GM19351 (cell line): ENCODE measurements around the gene SEZ6L2.
"Not testable (repeated sequence)": the region's sequence is repeated elsewhere in the genome, so short reads cannot be mapped to it uniquely, and the experiment has no call there.

Experiments used
- ATAC-seq: cut with Tn5 transposase; IDR thresholded peaks from one replicate; pipeline ENCODE4 v1.9.1; 2021; ENCODE audit warnings: mild to moderate bottlenecking, moderate library complexity; ENCODE audit not compliant: unreplicated experiment

The SEZ6L2 gene

GRCh38 chr16:29899516-29900101, at the start of gene SEZ6L2:
TSS of gene SEZ6L2 (minus strand) at chr16:29899550. CDS start at chr16:29899019, 531 bp downstream.
- no peak for ATAC-seq

DNA sequence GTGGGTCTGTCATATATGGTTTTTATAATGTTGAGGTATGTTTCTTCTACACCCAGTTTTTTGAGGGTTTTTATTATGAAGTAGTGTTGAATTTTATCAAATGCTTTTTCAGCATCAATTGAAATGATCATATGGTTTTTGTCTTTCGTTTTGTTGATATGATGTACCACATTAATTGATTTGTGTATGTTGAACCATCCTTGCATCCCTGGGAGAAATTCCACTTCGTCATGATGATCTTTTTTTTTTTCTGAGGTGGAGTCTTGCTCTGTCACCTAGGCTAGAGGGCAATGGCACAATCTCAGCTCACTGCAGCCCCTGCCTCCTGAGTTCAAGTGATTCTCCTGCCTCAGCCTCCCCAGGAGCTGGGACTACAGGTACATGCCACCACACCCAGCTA, 48.5 kb upstream of the SEZ6L2 start:
- no peak for ATAC-seq

DNA sequence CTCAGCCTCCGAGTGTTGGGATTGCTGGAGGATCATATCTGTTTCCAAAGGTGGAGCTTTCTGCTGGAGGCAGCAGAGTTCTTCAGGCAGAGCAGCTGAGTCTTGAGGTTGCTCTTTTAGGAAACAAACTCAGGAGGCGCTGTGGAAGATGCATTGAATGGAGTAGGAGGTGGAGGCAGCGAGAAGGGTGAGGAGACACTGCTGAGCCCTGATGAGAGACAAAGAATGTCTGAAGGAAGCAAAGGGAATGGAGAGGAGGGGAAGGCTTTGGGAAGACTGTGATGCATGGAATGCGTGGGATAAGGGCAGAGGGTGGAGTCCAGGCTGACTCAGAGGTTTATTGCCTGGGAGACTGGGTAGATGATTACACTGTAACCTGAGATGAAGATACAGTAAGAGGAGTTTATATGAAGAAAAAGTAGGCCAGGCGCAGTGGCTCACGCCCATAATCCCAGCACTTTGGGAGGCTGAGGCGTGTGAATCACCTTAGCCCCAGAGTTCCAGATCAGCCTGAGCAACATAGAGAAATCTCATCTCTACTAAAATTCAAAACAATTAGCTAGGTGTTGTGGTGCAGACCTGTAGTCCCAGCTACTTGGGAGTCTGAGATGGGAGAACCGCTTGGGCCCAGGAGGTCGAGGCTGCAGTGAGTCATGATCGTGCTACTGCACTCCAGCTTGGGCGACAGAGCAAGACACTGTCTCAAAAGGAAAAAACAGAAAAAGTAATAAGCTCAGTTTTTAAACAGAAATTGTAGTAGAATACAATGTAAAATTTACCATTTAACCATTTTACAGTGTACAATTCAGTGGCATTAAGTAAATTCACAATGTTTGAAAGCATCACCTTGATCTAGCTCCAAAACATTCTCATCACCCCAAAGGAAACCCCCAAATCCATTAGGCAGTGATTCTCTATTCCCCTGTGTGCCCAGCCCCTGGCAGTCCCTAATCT, 44.8 kb upstream of the SEZ6L2 start:
- no peak for ATAC-seq

DNA sequence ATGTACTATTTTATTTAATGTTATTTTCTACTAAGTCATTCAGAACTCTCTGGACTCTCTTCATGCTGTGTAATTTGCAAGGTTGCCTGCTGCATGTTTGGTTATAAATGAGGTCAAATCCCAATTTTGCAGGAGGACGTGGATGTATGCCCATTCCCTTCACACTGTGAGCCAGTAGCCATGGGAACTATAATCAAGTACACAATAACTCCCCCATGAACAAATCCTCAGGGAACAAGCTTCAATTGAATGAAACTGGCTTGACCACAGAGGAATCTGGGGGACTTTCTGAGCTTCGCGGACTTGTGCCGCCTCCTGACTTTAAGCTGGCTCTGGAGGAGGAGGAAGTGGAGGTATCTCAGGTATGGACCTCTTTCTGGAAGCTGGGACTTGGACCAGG, 41.3 kb upstream of the SEZ6L2 start:
- no peak for ATAC-seq

- not testable (repeated sequence) for ATAC-seq
These were observed 32.4 kb upstream of the SEZ6L2 start for GRCh38 chr16:29931750-29932149.

DNA sequence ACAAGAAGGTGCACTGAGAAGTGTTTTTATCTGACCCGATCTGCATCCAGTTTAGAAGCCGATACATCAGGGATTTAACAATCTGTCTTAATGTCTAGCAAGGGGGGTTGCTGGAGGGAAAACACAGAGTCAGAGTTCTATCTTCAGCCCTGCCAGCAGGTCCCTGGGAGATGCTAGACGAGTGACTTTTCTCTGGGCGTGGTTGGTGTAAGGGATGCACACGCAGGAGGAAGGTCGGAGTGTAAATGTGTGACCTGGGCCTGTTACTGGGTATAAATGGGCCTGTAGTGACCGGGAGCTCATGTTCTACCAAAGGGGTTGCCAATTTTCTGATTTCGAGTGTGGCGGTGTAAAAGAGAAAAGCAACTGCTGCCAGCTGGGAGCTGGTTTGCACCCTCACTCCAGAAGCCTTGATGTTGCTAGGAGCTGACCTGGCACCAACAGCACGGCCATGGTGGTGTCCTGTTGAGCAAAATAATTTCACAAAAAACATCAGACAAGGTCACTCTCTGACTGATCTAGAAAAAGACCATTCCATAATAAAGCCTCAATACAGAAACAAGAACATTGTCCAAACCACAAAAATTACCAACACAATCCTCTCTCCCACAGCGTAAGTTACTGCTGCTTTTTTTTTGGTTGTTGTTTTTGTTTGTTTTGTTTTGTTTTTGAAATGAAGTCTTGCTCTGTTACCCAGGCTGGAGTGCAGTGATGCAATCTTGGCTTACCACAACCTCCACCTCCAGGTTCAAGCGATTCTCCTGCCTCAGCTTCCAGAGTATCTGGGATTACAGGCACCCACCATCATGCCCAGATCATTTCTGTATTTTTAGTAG, 27.9 kb upstream of the SEZ6L2 start:
- ATAC-seq, result no peak

- no peak for ATAC-seq
These were observed 27.3 kb upstream of the SEZ6L2 start for GRCh38 chr16:29926711-29927052.

GRCh38 chr16:29925781-29926710, 26.7 kb upstream of the SEZ6L2 start, which contains the start of gene KCTD13:
TSS of gene KCTD13 (minus strand) at chr16:29926226. CDS start at chr16:29926033, 193 bp downstream.
- peak; percentile 86 for ATAC-seq

DNA sequence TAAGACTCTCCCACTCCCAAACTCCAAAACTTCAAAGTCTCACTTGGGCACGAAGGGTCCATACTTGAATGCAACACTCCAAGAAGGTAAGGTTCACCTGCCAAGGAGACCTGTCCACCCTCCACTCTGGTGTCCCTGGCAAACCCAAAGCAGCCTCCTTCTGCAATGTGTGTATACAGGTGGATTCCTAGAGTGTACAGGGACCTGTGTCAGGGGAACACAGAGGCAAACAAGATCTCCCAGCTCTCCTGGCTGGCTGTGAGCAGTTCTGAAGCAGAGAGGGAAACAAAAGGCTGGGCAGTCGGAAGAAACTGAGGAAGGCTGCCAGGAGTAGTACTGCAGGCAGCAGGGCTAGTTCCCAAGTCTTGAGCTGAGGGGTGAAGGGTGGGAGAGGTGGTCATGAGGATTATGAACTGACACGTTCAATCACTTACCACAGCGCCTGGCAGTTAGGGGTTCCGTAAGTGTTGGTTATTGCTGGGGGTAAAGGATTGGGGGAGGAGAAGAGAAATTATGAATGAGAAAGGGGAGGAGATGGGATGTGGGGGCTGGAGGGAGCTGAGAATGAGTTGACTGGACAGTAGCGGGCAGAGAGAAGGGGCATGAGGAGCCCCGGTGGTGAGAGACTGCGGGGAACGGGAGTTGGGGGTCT, 25.9 kb upstream of the SEZ6L2 start:
- no peak for ATAC-seq

- ATAC-seq, result no peak
These were observed 23.7 kb upstream of the SEZ6L2 start for GRCh38 chr16:29922986-29923501.

DNA sequence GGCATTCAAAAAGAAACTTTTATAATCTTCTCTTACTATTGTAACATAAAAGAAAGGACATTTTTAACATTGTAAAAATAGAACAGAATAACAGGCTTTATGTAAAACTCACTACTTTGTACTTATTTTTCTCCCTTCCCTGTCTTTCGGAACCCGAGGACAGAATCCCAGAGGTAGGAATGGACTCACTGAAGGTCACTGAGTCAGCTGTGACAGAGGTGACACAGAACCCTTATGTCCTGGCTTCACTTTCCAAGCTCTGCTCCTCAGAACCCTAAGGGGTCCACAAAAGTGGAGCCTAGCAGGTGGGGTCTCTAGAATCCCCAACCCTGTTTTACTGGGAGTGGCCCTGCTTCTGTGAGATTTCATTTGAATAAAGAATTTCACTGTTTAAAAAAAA, 23.0 kb upstream of the SEZ6L2 start:
- ATAC-seq, result no peak

DNA sequence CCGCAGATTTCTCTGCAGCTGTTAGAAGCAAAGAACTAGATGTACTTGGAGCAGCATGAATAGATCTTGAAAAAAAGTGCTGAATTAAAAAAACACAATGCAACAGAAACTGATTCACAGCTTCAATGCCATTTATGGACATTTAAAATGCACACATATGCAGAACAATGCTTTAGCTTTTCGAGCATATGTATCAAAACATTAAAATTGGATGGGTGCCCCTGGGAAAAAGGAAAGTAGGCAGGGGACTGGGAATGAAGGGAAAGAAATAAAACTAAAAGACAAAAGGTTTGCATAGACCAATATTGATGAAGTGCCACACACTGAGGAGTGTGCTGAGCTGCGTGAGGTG, 21.7 kb upstream of the SEZ6L2 start:
- no peak for ATAC-seq

- no peak for ATAC-seq
These were observed 21.1 kb upstream of the SEZ6L2 start for GRCh38 chr16:29920288-29921033.

DNA sequence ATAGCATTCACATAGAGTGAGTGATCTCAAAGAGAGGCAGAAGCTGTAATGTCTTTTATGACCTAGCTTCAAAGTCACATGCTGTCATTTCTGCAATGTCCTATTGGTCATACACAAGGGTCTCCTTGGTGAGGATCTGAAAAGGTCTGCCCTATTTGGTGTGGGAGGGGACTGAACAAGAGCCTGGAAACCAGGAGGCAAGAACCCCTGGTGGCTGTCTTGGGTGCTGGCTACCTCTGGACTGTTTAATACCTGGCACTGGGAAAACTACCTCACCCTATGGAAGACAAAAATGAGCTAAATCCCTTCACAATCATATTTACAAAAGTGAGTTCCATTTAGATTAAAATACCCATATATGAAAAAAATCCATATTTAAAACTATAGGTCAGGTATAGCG, 17.6 kb upstream of the SEZ6L2 start:
- no peak for ATAC-seq

DNA sequence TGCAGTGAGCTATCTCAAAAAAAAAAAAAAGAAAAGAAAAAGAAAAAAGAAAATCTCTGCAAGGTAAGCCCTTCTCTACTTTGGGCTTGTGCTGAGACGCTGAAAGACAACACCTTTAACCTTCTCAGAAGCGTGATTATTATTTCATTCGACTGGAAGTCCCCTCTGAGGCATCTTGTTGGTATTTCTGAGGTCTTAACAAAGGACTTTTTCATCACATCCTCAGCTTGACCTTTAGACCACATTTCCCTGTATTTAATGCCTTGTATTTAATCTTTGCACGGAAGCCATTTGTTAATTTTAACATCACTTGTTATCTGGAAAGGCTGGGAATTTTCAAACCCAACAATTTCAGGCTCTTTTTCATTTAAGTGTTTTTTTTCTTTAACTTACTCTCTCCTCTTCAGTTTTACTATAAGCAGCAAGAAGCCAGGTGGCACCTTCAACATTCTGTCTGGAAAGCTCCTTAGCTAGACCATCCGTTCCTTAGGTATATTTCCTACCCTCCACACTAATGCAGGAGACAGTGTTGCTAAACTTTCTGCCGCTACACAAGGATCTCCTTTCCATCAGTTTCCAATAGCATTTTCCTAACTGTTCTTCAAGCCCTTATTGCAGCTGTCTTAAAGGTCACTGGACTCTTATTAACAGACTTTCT, 16.4 kb upstream of the SEZ6L2 start:
- no peak for ATAC-seq

GRCh38 chr16:29913514-29913913, 14.2 kb upstream of the SEZ6L2 start:
- ATAC-seq, result no peak

- no peak for ATAC-seq
These were observed 12.7 kb upstream of the SEZ6L2 start for GRCh38 chr16:29912087-29912486.

- no peak for ATAC-seq
These were observed 12.3 kb upstream of the SEZ6L2 start for GRCh38 chr16:29911676-29912010.
